GM12891 (cell line): ENCODE results near the gene GDPD4.

Source experiments
- POLR2A ChIP-seq: IDR thresholded peaks from 2 replicates; pipeline ENCODE4 v1.6.1; 2011; ENCODE audit warnings: low read depth, low read length, control low read depth
- POLR2AphosphoS5 ChIP-seq: IDR thresholded peaks from 2 replicates; pipeline ENCODE4 v1.6.1; 2011; ENCODE audit warnings: low read depth, low read length, control low read depth
- POU2F2 ChIP-seq: IDR thresholded peaks from 2 replicates; pipeline ENCODE4 v1.6.1; 2011; ENCODE audit warnings: low read depth, mild to moderate bottlenecking, control low read depth, low read length, moderate library complexity
- TAF1 ChIP-seq: IDR thresholded peaks from 2 replicates; pipeline ENCODE4 v1.6.1; 2011; ENCODE audit warnings: low read depth, low read length, control low read depth

DNA sequence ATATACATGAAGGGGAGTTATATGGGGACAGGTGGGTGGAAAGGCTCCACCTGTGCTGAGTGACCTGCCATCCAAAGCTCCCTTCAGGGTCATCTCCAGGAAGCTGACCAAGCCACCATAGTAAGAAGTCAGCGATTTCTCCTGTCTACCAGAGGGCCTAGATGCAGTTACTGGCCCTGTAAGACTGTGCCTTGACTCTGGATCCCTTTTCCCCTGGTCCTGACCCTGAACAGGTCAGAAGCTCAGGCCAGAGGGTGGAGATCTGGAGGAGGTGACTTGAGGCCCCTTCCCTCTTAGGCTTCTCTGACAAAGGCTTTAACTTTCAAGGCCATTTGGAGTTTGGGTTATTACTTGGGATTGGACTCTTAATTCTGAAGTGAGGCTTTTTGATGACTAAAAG is 69.7 kb downstream of the GDPD4 start:
- TF ChIP-seq POLR2A (no peak), TAF1 (no peak), POLR2AphosphoS5 (no peak), POU2F2 (no peak)
